SW 1271 (cell line): ENCODE data around the gene NUP214.
A peak's percentile ranks its signal among the peaks of the same experiment; 100 is the strongest.
"Not testable (repeated sequence)": the region's sequence is repeated elsewhere in the genome, so short reads cannot be mapped to it uniquely, and the experiment has no call there.

Source experiments
- DNase-seq, 2 experiments: peaks; one replicate each; lab custom pipeline; 2025; lab: John Stamatoyannopoulos, UW

NUP214 gene

GRCh38 chr9:131259916-131260597 is 134.7 kb downstream of the NUP214 start:
- DNase-seq: no peak

GRCh38 chr9:131260751-131261452 is 135.5 kb downstream of the NUP214 start:
- no peak for DNase-seq

GRCh38 chr9:131262327-131263032 is 137.1 kb downstream of the NUP214 start:
- no peak for DNase-seq

- DNase-seq: not testable (repeated sequence)
These were observed 137.6 kb downstream of the NUP214 start for GRCh38 chr9:131263033-131263343.

GRCh38 chr9:131263701-131264100 is 138.3 kb downstream of the NUP214 start:
- DNase-seq: no peak

- no peak for DNase-seq
These were observed 138.8 kb downstream of the NUP214 start for GRCh38 chr9:131264231-131264630.

- no peak for DNase-seq
These were observed 141.2 kb downstream of the NUP214 start for GRCh38 chr9:131266266-131267229.

GRCh38 chr9:131270171-131271015 is 145.0 kb downstream of the NUP214 start:
- no peak for DNase-seq

GRCh38 chr9:131271016-131271273 is 145.6 kb downstream of the NUP214 start:
- DNase-seq: not testable (repeated sequence)

- DNase-seq: no peak
These were observed 146.1 kb downstream of the NUP214 start for GRCh38 chr9:131271506-131271931.

- no peak for DNase-seq
These were observed 146.8 kb downstream of the NUP214 start for GRCh38 chr9:131272212-131272611.

- no peak for DNase-seq
These were observed 147.9 kb downstream of the NUP214 start for GRCh38 chr9:131273146-131273855.

- no peak for DNase-seq
These were observed 148.7 kb downstream of the NUP214 start for GRCh38 chr9:131273856-131274673.

GRCh38 chr9:131274674-131275331 is 149.4 kb downstream of the NUP214 start:
- DNase-seq: no peak

GRCh38 chr9:131275332-131276093 is 150.1 kb downstream of the NUP214 start:
- peak in 1 of 2 experiments; percentile 7 for DNase-seq

- no peak for DNase-seq
These were observed 150.9 kb downstream of the NUP214 start, which contains the start of gene FAM78A for GRCh38 chr9:131276094-131276888. TSS of gene FAM78A (minus strand) at chr9:131276510. CDS start at chr9:131276179, 331 bp downstream.

- DNase-seq: no peak
These were observed 151.5 kb downstream of the NUP214 start for GRCh38 chr9:131276891-131277286.
